ENCODE results near the gene ARHGDIA. TPM values are rescaled to one million over a fixed set of nuclear protein-coding genes. Genes with fewer than 3 reads are reported as not detected.

ARHGDIA gene
- total and polyA plus RNA-seq, 8 donors, result 57.1 to 435 (median 151) TPM

DNA sequence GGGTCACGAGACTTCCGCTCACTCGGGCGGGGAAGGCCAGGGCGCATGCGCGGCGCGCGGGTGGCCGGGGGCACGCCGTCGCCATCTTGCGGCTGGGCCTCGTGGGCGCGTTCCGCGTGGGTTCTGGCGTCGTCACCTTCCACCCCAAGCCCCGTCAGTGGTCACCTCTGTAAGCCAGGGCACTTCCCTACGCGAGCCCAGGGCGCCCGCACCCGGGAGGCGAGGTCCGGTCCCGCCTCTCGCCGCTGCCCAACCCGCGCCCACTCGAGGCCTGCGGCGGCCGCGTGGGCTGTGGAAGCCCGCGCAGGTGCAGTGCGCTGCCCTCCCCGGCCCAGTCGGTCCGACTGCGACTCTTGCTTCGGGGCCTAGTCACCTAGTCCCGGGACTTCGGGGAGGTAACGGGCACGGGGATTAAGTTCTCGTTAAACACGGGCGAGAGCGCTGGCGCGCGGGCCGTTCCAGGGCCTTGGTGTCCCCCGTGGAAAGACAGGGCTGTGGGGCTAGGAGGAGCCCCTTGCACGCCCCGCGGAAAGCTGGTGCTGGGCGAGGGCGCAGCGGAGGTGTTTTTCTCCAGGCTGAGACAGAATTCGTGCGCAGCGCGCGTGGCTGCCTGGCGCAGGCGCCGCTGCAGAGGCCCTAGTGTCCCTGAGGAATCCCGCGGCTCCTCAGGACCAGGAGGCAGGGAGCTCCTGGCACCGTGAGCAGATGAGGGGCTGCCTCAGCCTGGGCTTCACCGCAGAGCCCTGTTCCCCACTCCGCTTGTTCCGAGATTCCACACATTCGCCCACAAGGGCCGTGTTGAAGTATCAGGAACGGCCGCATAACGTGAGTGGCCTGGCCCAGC, 472 bp upstream of the ARHGDIA start:
- H3K27me3 ChIP-seq, result no peaks in the 10 kb centered on the region
- H3K4me1 ChIP-seq, result peaks cover 37 to 65% (median 52%) of the 10 kb centered on the region in 4 donors
- intact Hi-C loops (cut with DNase I; ENCODE audit: low total_unique reads), result no loop called here

DNA sequence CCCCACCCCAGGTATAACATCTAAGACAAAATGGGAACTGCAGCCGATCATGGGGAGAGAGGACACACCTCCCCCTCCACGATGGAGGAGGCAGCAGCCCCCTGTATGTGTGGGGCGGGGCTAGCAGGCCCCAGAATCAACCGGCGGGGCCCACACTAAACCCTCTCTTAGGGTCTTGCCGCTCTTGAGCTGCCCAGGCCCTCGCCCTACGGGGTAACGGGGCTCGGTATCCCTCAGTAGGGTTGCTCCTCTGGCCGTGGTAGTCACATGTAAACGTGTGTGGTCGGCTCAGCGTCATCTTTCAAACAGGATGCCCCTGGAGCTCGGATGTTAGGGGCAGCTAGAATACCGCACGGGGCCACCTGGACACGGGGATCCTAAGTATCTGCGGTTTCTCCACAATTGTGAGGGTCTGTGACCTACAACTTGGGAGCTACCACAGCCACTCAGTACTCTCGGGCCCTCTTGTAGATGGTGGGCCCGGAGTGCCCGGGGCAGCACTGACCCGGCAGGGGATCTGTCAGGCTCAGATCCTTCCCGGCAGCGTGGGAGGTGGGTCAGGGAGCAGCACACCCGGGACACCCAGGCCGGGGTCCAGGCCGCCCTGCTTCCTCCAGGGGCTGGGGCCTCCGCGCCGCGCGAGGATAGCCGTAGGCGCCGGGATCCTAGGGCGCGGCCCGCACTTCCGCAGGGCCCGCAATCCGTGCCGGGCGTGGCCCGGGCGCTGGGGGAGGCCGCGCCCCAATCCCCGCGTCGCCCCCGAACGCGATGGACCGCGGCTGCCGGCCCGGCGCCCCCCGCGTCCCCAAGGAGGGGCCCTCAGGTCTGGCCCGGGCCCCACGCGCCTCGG, 781 bp downstream of the ARHGDIA start:
- Histone ChIP-seq H3K27me3 (no peaks in the 10 kb centered on the region), H3K4me1 (peaks cover 47 to 77% (median 65%) of the 10 kb centered on the region in 4 donors), H3K9me3 (no peaks in the 10 kb centered on the region), H3K27ac (peak overlapping the region; percentile 92 to 100 (median 98)), H3K36me3 (peaks cover 22 to 31% (median 29%) of the 10 kb centered on the region in 4 donors), H3K4me3 (peak overlapping the region; percentile 68 to 98 (median 85))
- DNase-seq, result peak; percentile 40 to 76
- 1 to 2% (median 2%) methylated on average over 12 to 65 of the region's 65 CpGs for WGBS, 5 donors
- intact Hi-C loops (cut with DNase I; ENCODE audit: low total_unique reads), result no loop called here
- TF ChIP-seq POLR2A (IDR thresholded peaks at IDR 0.05) (no peak), CTCF (IDR thresholded peaks at IDR 0.05) (no peak), POLR2AphosphoS5 (IDR thresholded peaks at IDR 0.05) (no peak), EP300 (IDR thresholded peaks at IDR 0.05) (no peak)

More for the DNA sequence above, 472 bp upstream of the ARHGDIA start:
- peak; percentile 96 to 98 for DNase-seq
- H3K36me3 ChIP-seq, result peaks cover 22 to 29% (median 28%) of the 10 kb centered on the region in 4 donors
- peak overlapping the region; percentile 68 to 98 (median 85) for H3K4me3 ChIP-seq
- 0 to 2% (median 0%) methylated on average over 37 to 86 of the region's 86 CpGs for WGBS, 5 donors
- no peaks in the 10 kb centered on the region for H3K9me3 ChIP-seq
- peak in 2 of 7 experiments; percentile 7 to 39 for TF ChIP-seq CTCF (IDR thresholded peaks at IDR 0.05)
- TF ChIP-seq EP300 (IDR thresholded peaks at IDR 0.05), result peak; percentile 30
- peak in 2 of 3 donors; percentile 15 to 100 for TF ChIP-seq POLR2AphosphoS5 (IDR thresholded peaks at IDR 0.05)
- TF ChIP-seq POLR2A (IDR thresholded peaks at IDR 0.05), result peak in 1 of 4 donors; percentile 60
- peak overlapping the region; percentile 92 to 100 (median 99) for H3K27ac ChIP-seq

DNA sequence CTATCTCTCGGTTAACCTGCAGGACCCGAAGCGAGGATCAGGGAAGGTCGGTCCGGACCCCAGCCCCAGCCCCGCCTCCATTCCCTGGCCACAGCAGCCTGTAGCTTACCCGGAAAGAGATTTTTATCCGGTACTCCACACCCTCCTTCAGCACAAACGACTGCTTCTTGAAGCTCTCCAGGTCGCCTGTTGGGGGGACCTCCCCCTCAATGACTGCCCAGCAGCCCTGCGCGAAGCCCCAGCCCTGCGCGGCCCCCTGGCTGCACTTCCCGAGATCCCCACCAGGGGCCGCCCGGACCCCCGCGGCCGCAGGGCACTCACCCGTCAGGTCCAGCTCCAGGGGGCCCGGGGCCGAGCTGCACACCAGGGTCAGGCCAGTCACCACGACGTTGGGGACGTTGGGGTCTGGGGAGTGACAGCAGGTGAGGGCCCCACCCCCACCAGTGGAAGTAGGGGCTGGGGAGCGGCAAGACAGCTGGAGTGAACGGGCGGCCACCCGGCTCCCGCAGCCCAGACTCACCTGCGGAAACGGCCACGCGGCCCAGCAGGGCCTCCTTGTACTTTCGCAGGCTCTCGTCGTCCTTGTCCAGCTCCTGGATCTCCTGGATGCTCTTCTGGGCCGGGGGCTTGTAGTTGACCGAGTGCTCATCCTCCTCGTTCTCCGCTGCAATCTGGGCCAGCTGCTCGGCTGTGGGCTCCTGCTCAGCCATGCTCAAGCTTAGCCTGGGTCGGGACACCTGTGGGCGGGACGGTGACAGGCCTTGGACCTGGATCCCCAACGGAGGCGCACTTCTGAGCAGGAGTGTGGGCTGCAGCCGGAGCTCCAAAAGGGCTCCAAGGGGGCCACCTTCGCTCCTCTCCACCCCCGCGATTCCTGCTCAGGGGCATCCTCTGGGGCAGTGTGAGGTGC, 1.7 kb downstream of the ARHGDIA start:
- Histone ChIP-seq H3K9me3 (no peaks in the 10 kb centered on the region), H3K4me1 (peaks cover 54 to 84% (median 73%) of the 10 kb centered on the region in 4 donors), H3K4me3 (peak overlapping the region; percentile 68 to 98 (median 85)), H3K36me3 (peaks cover 22 to 35% (median 29%) of the 10 kb centered on the region in 4 donors), H3K27ac (peak overlapping the region; percentile 92 to 100 (median 98)), H3K27me3 (no peaks in the 10 kb centered on the region)
- WGBS, 5 donors, result 18 to 27% (median 25%) methylated on average over 31 to 52 of the region's 52 CpGs
- intact Hi-C loops (cut with DNase I; ENCODE audit: low total_unique reads), result no loop called here
- peak in 5 of 7 experiments; percentile 68 to 97 (median 85) for TF ChIP-seq CTCF (IDR thresholded peaks at IDR 0.05)
- TF ChIP-seq POLR2A (IDR thresholded peaks at IDR 0.05), result no peak
- no peak for TF ChIP-seq EP300 (IDR thresholded peaks at IDR 0.05)
- no peak for TF ChIP-seq POLR2AphosphoS5 (IDR thresholded peaks at IDR 0.05)
- peak; percentile 33 to 78 for DNase-seq
